ENCODE data around the gene SLC22A9. TPM values are rescaled to one million over a fixed set of nuclear protein-coding genes. Genes with fewer than 3 reads are reported as not detected.

Gene SLC22A9
- total and polyA plus RNA-seq, 2 of the 4 experiments (the other 2 are of a cell fraction): not detected

- no CpG with 5 or more reads among the region's 1 CpG for WGBS, 2 experiments (ENCODE audit: extremely low coverage in 2 of 2, insufficient read length in 1 of 2)
- Histone ChIP-seq H2AK5ac (ENCODE audit: low read depth, low read length) (no peak overlapping the region), H3K4me1 (ENCODE audit: control insufficient read depth, insufficient read depth, low read length) (no peaks in the 10 kb centered on the region), H3K9ac (ENCODE audit: low read depth, low read length) (no peak overlapping the region), H2BK120ac (ENCODE audit: low read depth, low read length) (no peak overlapping the region), H2AK9ac (replicated peaks; ENCODE audit: low read depth, low read length, poor library complexity) (no peak overlapping the region), H2BK5ac (ENCODE audit: low read depth, low read length, poor library complexity, severe bottlenecking) (no peak overlapping the region), H3K18ac (ENCODE audit: low read depth, low read length) (no peak overlapping the region), H4K91ac (ENCODE audit: insufficient read depth, low read depth, low read length) (no peak overlapping the region), H4K20me1 (ENCODE audit: insufficient read depth, low read length) (no peaks in the 10 kb centered on the region), H3K56ac (ENCODE audit: extremely low read depth, insufficient read depth, low read length) (no peak overlapping the region), H2BK15ac (ENCODE audit: low read depth, low read length) (no peak overlapping the region), H4K5ac (ENCODE audit: low read depth, low read length) (no peak overlapping the region), H4K8ac (ENCODE audit: low read depth in 2 of 2, low read length in 2 of 2) (no peak overlapping the region), H3K27me3 (ENCODE audit: control insufficient read depth, insufficient read depth, low read length) (no peaks in the 10 kb centered on the region), H3K4me2 (ENCODE audit: low read depth, low read length) (no peak overlapping the region), H3K79me1 (ENCODE audit: low read depth in 1 of 2, low read length in 2 of 2) (no peaks in the 10 kb centered on the region), H3K9me1 (ENCODE audit: insufficient read depth, low read length) (no peaks in the 10 kb centered on the region), H3K27ac (ENCODE audit: insufficient read depth, low read length) (no peak overlapping the region), H2AFZ (replicated peaks; ENCODE audit: low read length, poor library complexity) (no peak overlapping the region), H3K4ac (ENCODE audit: low read depth, low read length) (no peak overlapping the region), H3K23ac (ENCODE audit: low read depth, low read length) (no peak overlapping the region), H2BK20ac (ENCODE audit: low read depth, low read length) (no peak overlapping the region), H3K14ac (replicated peaks; ENCODE audit: low read depth, low read length) (no peak overlapping the region), H3K4me3 (ENCODE audit: insufficient read depth, low read depth, low read length) (no peak overlapping the region), H3K36me3 (ENCODE audit: control insufficient read depth, insufficient read depth, low read length) (no peaks in the 10 kb centered on the region), H3K9me3 (ENCODE audit: control insufficient read depth, insufficient read depth, low read length) (no peaks in the 10 kb centered on the region)
- in situ Hi-C loops (cut with MboI; ENCODE audit: low sequenced_read_pairs) (no loop called here), intact Hi-C loops (cut with micrococcal nuclease) (no loop called here), dilution Hi-C loops (cut with HindIII; ENCODE audit: low sequenced_read_pairs, unreplicated experiment) (no loop called here)
- POLR2A ChIA-PET (ENCODE audit: unreplicated experiment): no interaction called here
- no TSS peak for BruUV-seq (replicated peaks)
- CTCF ChIA-PET: no interaction called here
- no peak for TF ChIP-seq RFX5 (IDR thresholded peaks at IDR 0.05; ENCODE audit: low read depth, low read length)
- ATAC-seq (ENCODE audit: low read depth): no peak
- no peak for DNase-seq
Measured at GRCh38 chr11:63395697-63396096, 26.1 kb downstream of the SLC22A9 start.
